ENCODE data around the gene CRHR2.

The CRHR2 gene

GRCh38 chr7:30706908-30707307 is 24.7 kb upstream of the CRHR2 start:
- DNase-seq (ENCODE audit: low read depth), result no peak

- no peak for DNase-seq (ENCODE audit: low read depth)
Observed at GRCh38 chr7:30706316-30706715, 24.1 kb upstream of the CRHR2 start.

GRCh38 chr7:30705596-30705995 is 23.3 kb upstream of the CRHR2 start:
- DNase-seq (ENCODE audit: low read depth), result no peak

GRCh38 chr7:30705008-30705407 is 22.8 kb upstream of the CRHR2 start:
- no peak for DNase-seq (ENCODE audit: low read depth)

- DNase-seq (ENCODE audit: low read depth), result no peak
Observed at GRCh38 chr7:30703756-30704155, 21.5 kb upstream of the CRHR2 start.

GRCh38 chr7:30702200-30702599 is 19.9 kb upstream of the CRHR2 start:
- peak; percentile 5 for DNase-seq (ENCODE audit: low read depth)

- DNase-seq (ENCODE audit: low read depth), result no peak
Observed at GRCh38 chr7:30700941-30701340, 18.7 kb upstream of the CRHR2 start.

- DNase-seq (ENCODE audit: low read depth), result no peak
Observed at GRCh38 chr7:30699706-30700495, 17.6 kb upstream of the CRHR2 start.

GRCh38 chr7:30698481-30698880 is 16.2 kb upstream of the CRHR2 start:
- no peak for DNase-seq (ENCODE audit: low read depth)

GRCh38 chr7:30697719-30698460 is 15.6 kb upstream of the CRHR2 start:
- no peak for DNase-seq (ENCODE audit: low read depth)

GRCh38 chr7:30694774-30695721 is 12.8 kb upstream of the CRHR2 start:
- DNase-seq (ENCODE audit: low read depth), result no peak

- no peak for DNase-seq (ENCODE audit: low read depth)
Observed at GRCh38 chr7:30694218-30694745, 12.0 kb upstream of the CRHR2 start.

GRCh38 chr7:30692882-30693281 is 10.6 kb upstream of the CRHR2 start:
- DNase-seq (ENCODE audit: low read depth), result no peak

GRCh38 chr7:30692438-30692837 is 10.2 kb upstream of the CRHR2 start:
- no peak for DNase-seq (ENCODE audit: low read depth)

- DNase-seq (ENCODE audit: low read depth), result no peak
Observed at GRCh38 chr7:30690011-30690410, 7.8 kb upstream of the CRHR2 start.

GRCh38 chr7:30688718-30689221 is 6.5 kb upstream of the CRHR2 start:
- no peak for DNase-seq (ENCODE audit: low read depth)

- no peak for DNase-seq (ENCODE audit: low read depth)
Observed at GRCh38 chr7:30687604-30688003, 5.3 kb upstream of the CRHR2 start.

- no peak for DNase-seq (ENCODE audit: low read depth)
Observed at GRCh38 chr7:30684351-30684750, 2.1 kb upstream of the CRHR2 start.

- no peak for DNase-seq (ENCODE audit: low read depth)
Observed at GRCh38 chr7:30683816-30684215, 1.6 kb upstream of the CRHR2 start.

GRCh38 chr7:30683306-30683705 is 1.1 kb upstream of the CRHR2 start:
- no peak for DNase-seq (ENCODE audit: low read depth)

- DNase-seq (ENCODE audit: low read depth), result no peak
Observed at GRCh38 chr7:30681815-30682211, 443 bp downstream of the CRHR2 start.

- DNase-seq (ENCODE audit: low read depth), result no peak
Observed at GRCh38 chr7:30681331-30681797, 892 bp downstream of the CRHR2 start.

All from activated T-cell treated with anti-CD3 and anti-CD28 coated beads for 48 hours (primary cell).